PC-9 (cell line): ENCODE results near the gene BCKDHB. TPM values are rescaled to one million over a fixed set of nuclear protein-coding genes. Genes with fewer than 3 reads are reported as not detected.

Experiments used
- BruUV-seq: library from RNA; stranded (reverse); fragments of 400-500 nt; replicated peaks from 2 replicates; lab custom pipeline; 2021; lab: Mats Ljungman, UMichigan
- CTCF ChIA-PET: fragments of 300-600 bp; sonication (Branson Sonifier 250); formaldehyde crosslinking; loops from one replicate; lab custom pipeline; 2022; ENCODE audit warnings: antibody characterized with exemption; lab: Charles Lee
- POLR2A ChIA-PET: fragments of 300-600 bp; sonication (Branson Sonifier 250); formaldehyde crosslinking; loops from one replicate; lab custom pipeline; 2022; ENCODE audit warnings: antibody characterized with exemption; ENCODE audit not compliant: unreplicated experiment; lab: Charles Lee
- DNase-seq, 2 experiments: peaks; one replicate each; pipeline versions ENCODE4 v3.0.0 to v3.0.0-alpha.2; 2015 to 2022; ENCODE audit warnings: mixed read lengths in 1 of 2
- H2AFZ ChIP-seq: fragments of 200-600 bp; sonication (generic); 2 replicates; pipeline ENCODE4 v1.8.1; 2017; ENCODE audit warnings: antibody characterized with exemption
- H3F3A ChIP-seq: fragments of 200-600 bp; sonication (generic); 2 replicates; pipeline ENCODE4 v1.8.1; 2017; ENCODE audit warnings: antibody characterized with exemption, mild to moderate bottlenecking, low read depth; ENCODE audit not compliant: insufficient read depth
- H3K27ac ChIP-seq: fragments of 200-600 bp; sonication (generic); 2 replicates; pipeline ENCODE4 v1.6.1; 2016; ENCODE audit warnings: mixed run types
- H3K27me3 ChIP-seq: fragments of 200-600 bp; sonication (generic); 2 replicates; pipeline ENCODE4 v1.6.1; 2016; ENCODE audit warnings: low read depth, mixed run types; ENCODE audit not compliant: insufficient read depth
- H3K36me3 ChIP-seq: fragments of 200-600 bp; sonication (generic); 2 replicates; pipeline ENCODE4 v1.6.1; 2016; ENCODE audit warnings: low read depth, mixed run types
- H3K4me1 ChIP-seq: fragments of 200-600 bp; sonication (generic); replicated peaks from 2 replicates; pipeline ENCODE4 v1.6.1; 2016; ENCODE audit warnings: mixed run types; ENCODE audit not compliant: insufficient read depth
- H3K4me2 ChIP-seq: fragments of 200-600 bp; sonication (generic); 2 replicates; pipeline ENCODE4 v1.6.1; 2017; ENCODE audit warnings: mixed run types
- H3K4me3 ChIP-seq: fragments of 200-600 bp; sonication (generic); 2 replicates; pipeline ENCODE4 v1.6.1; 2016; ENCODE audit warnings: mixed run types
- H3K79me2 ChIP-seq: fragments of 200-600 bp; sonication (generic); 2 replicates; pipeline ENCODE4 v1.6.1; 2017; ENCODE audit warnings: low read depth, mixed run types
- H3K9me2 ChIP-seq: fragments of 200-600 bp; sonication (generic); 2 replicates; pipeline ENCODE4 v1.8.1; 2017; ENCODE audit warnings: mild to moderate bottlenecking; ENCODE audit not compliant: insufficient read depth
- H3K9me3 ChIP-seq: fragments of 200-600 bp; sonication (generic); 2 replicates; pipeline ENCODE4 v1.8.1; 2016; ENCODE audit warnings: low read depth; ENCODE audit not compliant: insufficient read depth
- H4K20me1 ChIP-seq: fragments of 200-600 bp; sonication (generic); 2 replicates; pipeline ENCODE4 v1.8.1; 2017; ENCODE audit not compliant: insufficient read depth
- CTCF ChIP-seq: fragments of 200-600 bp; sonication (generic); conservative IDR thresholded peaks from 2 replicates; pipeline ENCODE4 v1.6.1; 2017; ENCODE audit warnings: mixed run types, antibody characterized with exemption, mild to moderate bottlenecking, moderate library complexity
- EZH2 ChIP-seq: fragments of 200-600 bp; sonication (generic); IDR thresholded peaks from 2 replicates; pipeline ENCODE4 v1.8.0; 2017; ENCODE audit warnings: antibody characterized with exemption, low read depth
- intact Hi-C: fragments of 100-400 bp; cut with micrococcal nuclease; formaldehyde crosslinking; loops from one replicate; pipeline ENCODE4 v1.10.0; 2022; ENCODE audit not compliant: unreplicated experiment
- total RNA-seq: library from RNA; stranded (reverse); gene quantifications from 2 replicates; pipeline ENCODE4 v1.2.3, GENCODE V29; 2021

The BCKDHB gene
- total RNA-seq, 1 experiment from 2014 or later: 29.7 TPM

- POLR2A ChIA-PET: no interaction called here
- intact Hi-C loops: loop anchor here (5.0 kb wide), 1 partner anchor 147 kb away; the partner anchor contains the start of gene ELOVL4
- TF ChIP-seq CTCF (peak; percentile 67), EZH2 (no peak)
These were observed 12.5 kb upstream of the BCKDHB start for GRCh38 chr6:80094017-80094416.

GRCh38 chr6:80095600-80095999, 10.9 kb upstream of the BCKDHB start:
- no peak for DNase-seq
- Histone ChIP-seq H3K4me2 (no peak overlapping the region), H4K20me1 (no peaks in the 10 kb centered on the region), H3K27me3 (no peaks in the 10 kb centered on the region), H2AFZ (no peak overlapping the region), H3F3A (no peaks in the 10 kb centered on the region), H3K79me2 (no peaks in the 10 kb centered on the region), H3K36me3 (no peaks in the 10 kb centered on the region), H3K9me2 (no peaks in the 10 kb centered on the region; the same call in 1 of the 2 replicates), H3K4me1 (no peaks in the 10 kb centered on the region), H3K4me3 (no peak overlapping the region), H3K9me3 (no peaks in the 10 kb centered on the region), H3K27ac (no peak overlapping the region)
- intact Hi-C loops: no loop called here
- no TSS peak for BruUV-seq
- CTCF ChIA-PET: no interaction called here
- POLR2A ChIA-PET: no interaction called here
- TF ChIP-seq EZH2 (no peak), CTCF (no peak)

More at GRCh38 chr6:80094017-80094416, 12.5 kb upstream of the BCKDHB start:
- Histone ChIP-seq H3F3A (no peaks in the 10 kb centered on the region), H3K79me2 (no peaks in the 10 kb centered on the region), H3K27me3 (no peaks in the 10 kb centered on the region), H2AFZ (no peak overlapping the region), H3K4me2 (no peak overlapping the region), H3K27ac (no peak overlapping the region), H3K4me1 (no peaks in the 10 kb centered on the region), H3K9me2 (no peaks in the 10 kb centered on the region; the same call in 1 of the 2 replicates), H3K4me3 (no peak overlapping the region), H4K20me1 (no peaks in the 10 kb centered on the region), H3K9me3 (no peaks in the 10 kb centered on the region), H3K36me3 (no peaks in the 10 kb centered on the region)
- no peak for DNase-seq
- CTCF ChIA-PET: no interaction called here
- no TSS peak for BruUV-seq

- Histone ChIP-seq H3K36me3 (no peaks in the 10 kb centered on the region), H4K20me1 (no peaks in the 10 kb centered on the region), H3K4me3 (no peak overlapping the region), H2AFZ (no peak overlapping the region), H3K27ac (no peak overlapping the region), H3K9me2 (no peaks in the 10 kb centered on the region; the same call in 1 of the 2 replicates), H3K9me3 (no peaks in the 10 kb centered on the region), H3K27me3 (no peaks in the 10 kb centered on the region), H3K4me2 (no peak overlapping the region), H3K4me1 (no peaks in the 10 kb centered on the region), H3K79me2 (no peaks in the 10 kb centered on the region), H3F3A (no peaks in the 10 kb centered on the region)
- POLR2A ChIA-PET: no interaction called here
- no TSS peak for BruUV-seq
- DNase-seq: no peak
- intact Hi-C loops: no loop called here
- CTCF ChIA-PET: no interaction called here
- no peak for TF ChIP-seq EZH2
- TF ChIP-seq CTCF: no peak
These were observed 8.1 kb upstream of the BCKDHB start for GRCh38 chr6:80098392-80098791.
